Upper lobe of left lung (tissue), 6 donors: ENCODE data around the gene CD276. TPM values are rescaled to one million over a fixed set of nuclear protein-coding genes. Genes with fewer than 3 reads are reported as not detected.
A peak's percentile ranks its signal among the peaks of the same experiment; 100 is the strongest.

Experiments used
- ATAC-seq, 2 donors: fragments of 200-7000 bp; cut with Tn5 transposase; one replicate each; pipeline ENCODE4 v1.9.1; 2022; ENCODE audit warnings: mild to moderate bottlenecking in 2 of 2, moderate library complexity in 2 of 2; ENCODE audit not compliant: low FRiP score in 2 of 2
- DNase-seq, 2 donors: peaks; one replicate each; pipeline ENCODE4 v3.0.0-alpha.2; 2019 to 2020
- H3K27ac ChIP-seq, 4 donors: fragments of 200-600 bp; sonication (generic); one replicate each; pipeline ENCODE4 v1.5.1; 2016 to 2019
- H3K27me3 ChIP-seq, 4 donors: fragments of 200-600 bp; sonication (generic); one replicate each; pipeline ENCODE4 v1.5.1; 2017 to 2019
- H3K36me3 ChIP-seq, 4 donors: fragments of 200-600 bp; sonication (generic); one replicate each; pipeline ENCODE4 v1.5.1; 2016 to 2019
- H3K4me1 ChIP-seq, 4 donors: fragments of 200-600 bp; sonication (generic); one replicate each; pipeline ENCODE4 v1.5.1; 2018 to 2019
- H3K4me3 ChIP-seq, 4 donors: fragments of 200-600 bp; sonication (generic); one replicate each; pipeline ENCODE4 v1.5.1; 2017 to 2019; ENCODE audit warnings: mild to moderate bottlenecking in 2 of 4, moderate library complexity in 1 of 4
- H3K9me3 ChIP-seq, 4 donors: fragments of 200-600 bp; sonication (generic); one replicate each; pipeline ENCODE4 v1.5.1; 2018 to 2019
- CTCF ChIP-seq, 6 experiments: fragments of 450-650 bp in 4 of 6; fragments of 200-600 bp in 2 of 6; sonication (generic) in 2 of 6; IDR thresholded peaks; one replicate each; pipeline ENCODE4 v1.5.1; 2016 to 2019; ENCODE audit warnings: antibody characterized with exemption in 6 of 6
- EP300 ChIP-seq, 4 donors: sonication (generic); formaldehyde crosslinking; IDR thresholded peaks; one replicate each; pipeline ENCODE4 v1.5.1; 2017; ENCODE audit warnings: antibody characterized with exemption in 4 of 4, control low read depth in 2 of 4
- POLR2A ChIP-seq, 4 donors: fragments of 450-650 bp; IDR thresholded peaks; one replicate each; pipeline ENCODE4 v1.5.1; 2016 to 2017; ENCODE audit warnings: antibody characterized with exemption in 4 of 4, mild to moderate bottlenecking in 2 of 4
- POLR2AphosphoS5 ChIP-seq, 2 donors: sonication (generic); formaldehyde crosslinking; IDR thresholded peaks; one replicate each; pipeline ENCODE4 v1.5.1; 2017; ENCODE audit warnings: antibody characterized with exemption in 2 of 2
- WGBS, 2 donors: methylation state at CpG; one replicate each; pipeline ENCODE4 v1.1.5; 2017 to 2018; 5-methylcytosine and 5-hydroxymethylcytosine counted together
- total RNA-seq, 6 donors: library from RNA; depleted of rRNA in 4 of 6; stranded (reverse); fragments of >200 nt in 4 of 6; gene quantifications; one replicate each; pipeline versions ENCODE4 v1.1.0 to v1.2.1, GENCODE V29; 2016 to 2021
- donor health status: DM: no; HTN: no; CAD: no; lungs with moderate emphysema.
- donor health status: DM: no; HTN: yes; CAD: no; lungs with severe emphysema.

Gene CD276
- total RNA-seq, 6 donors from 2014 or later: 32.2 to 83.6 (median 65.8) TPM

DNA sequence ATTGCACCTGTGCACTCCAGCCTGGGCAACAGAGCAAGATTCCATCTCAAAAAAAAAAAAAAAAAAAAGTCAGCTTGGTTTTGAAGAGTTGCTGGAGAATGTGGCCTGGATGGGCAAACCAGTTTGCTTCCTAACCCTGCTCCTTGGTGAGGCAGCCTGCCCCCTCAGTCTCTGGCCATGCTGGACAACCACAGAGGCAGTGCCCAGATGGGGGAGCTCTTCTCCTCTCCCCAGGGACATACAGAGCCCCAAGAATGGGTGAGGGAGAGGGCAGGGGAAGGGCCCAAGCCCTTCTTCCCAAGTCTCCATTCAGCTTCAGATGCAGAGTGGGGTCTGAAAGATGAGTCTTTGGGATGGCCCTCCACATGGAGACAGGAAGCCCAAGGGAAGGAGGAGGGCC is 27.9 kb downstream of the CD276 start:
- Histone ChIP-seq H3K27ac (no peak overlapping the region), H3K4me1 (peaks cover 0 to 37% (median 22%) of the 10 kb centered on the region in 4 donors), H3K36me3 (peaks cover 0 to 35% (median 18%) of the 10 kb centered on the region in 4 donors), H3K9me3 (no peaks in the 10 kb centered on the region), H3K4me3 (no peak overlapping the region), H3K27me3 (no peaks in the 10 kb centered on the region)
- TF ChIP-seq POLR2AphosphoS5 (IDR thresholded peaks at IDR 0.05): no peak
- TF ChIP-seq POLR2A (IDR thresholded peaks at IDR 0.05): no peak
- no peak for TF ChIP-seq EP300 (IDR thresholded peaks at IDR 0.05)
- TF ChIP-seq CTCF (IDR thresholded peaks at IDR 0.05): no peak
- ATAC-seq (no peak), DNase-seq (no peak)

- H3K4me3 ChIP-seq: no peak overlapping the region
- DNase-seq (no peak), ATAC-seq (no peak)
- no peaks in the 10 kb centered on the region for H3K27me3 ChIP-seq
- no peaks in the 10 kb centered on the region for H3K9me3 ChIP-seq
- TF ChIP-seq CTCF (IDR thresholded peaks at IDR 0.05) (no peak), POLR2AphosphoS5 (IDR thresholded peaks at IDR 0.05) (no peak), EP300 (IDR thresholded peaks at IDR 0.05) (no peak), POLR2A (IDR thresholded peaks at IDR 0.05) (no peak)
- peaks cover 0 to 29% (median 18%) of the 10 kb centered on the region in 4 donors for H3K4me1 ChIP-seq
- WGBS, 2 donors: 83 to 98% methylated on average over 5 of the region's 5 CpGs
- H3K36me3 ChIP-seq: peaks cover 0 to 25% (median 15%) of the 10 kb centered on the region in 4 donors
- no peak overlapping the region for H3K27ac ChIP-seq
Measured at GRCh38 chr15:73714695-73715301, 30.6 kb downstream of the CD276 start.

GRCh38 chr15:73715417-73715816 is 31.2 kb downstream of the CD276 start:
- Histone ChIP-seq H3K27me3 (no peaks in the 10 kb centered on the region), H3K4me1 (peaks cover 0 to 27% (median 18%) of the 10 kb centered on the region in 4 donors), H3K27ac (no peak overlapping the region), H3K36me3 (peaks cover 0 to 20% (median 15%) of the 10 kb centered on the region in 4 donors), H3K9me3 (no peaks in the 10 kb centered on the region), H3K4me3 (no peak overlapping the region)
- DNase-seq (no peak), ATAC-seq (no peak)
- 96 to 99% methylated on average over 3 of the region's 3 CpGs for WGBS, 2 donors
- TF ChIP-seq POLR2AphosphoS5 (IDR thresholded peaks at IDR 0.05) (no peak), EP300 (IDR thresholded peaks at IDR 0.05) (no peak), CTCF (IDR thresholded peaks at IDR 0.05) (no peak), POLR2A (IDR thresholded peaks at IDR 0.05) (no peak)

GRCh38 chr15:73716417-73716816 is 32.2 kb downstream of the CD276 start:
- Histone ChIP-seq H3K36me3 (peaks cover 0 to 15% (median 15%) of the 10 kb centered on the region in 4 donors), H3K4me3 (no peak overlapping the region), H3K4me1 (peaks cover 0 to 17% (median 13%) of the 10 kb centered on the region in 4 donors), H3K27ac (no peak overlapping the region), H3K9me3 (no peaks in the 10 kb centered on the region), H3K27me3 (no peaks in the 10 kb centered on the region)
- ATAC-seq: peak in 1 of 2 donors; percentile 80
- 71 to 73% methylated on average over 5 to 6 of the region's 6 CpGs for WGBS, 2 donors
- TF ChIP-seq CTCF (IDR thresholded peaks at IDR 0.05) (no peak), POLR2A (IDR thresholded peaks at IDR 0.05) (no peak), EP300 (IDR thresholded peaks at IDR 0.05) (no peak), POLR2AphosphoS5 (IDR thresholded peaks at IDR 0.05) (no peak)
- peak in 1 of 2 donors; percentile 95 for DNase-seq

DNA sequence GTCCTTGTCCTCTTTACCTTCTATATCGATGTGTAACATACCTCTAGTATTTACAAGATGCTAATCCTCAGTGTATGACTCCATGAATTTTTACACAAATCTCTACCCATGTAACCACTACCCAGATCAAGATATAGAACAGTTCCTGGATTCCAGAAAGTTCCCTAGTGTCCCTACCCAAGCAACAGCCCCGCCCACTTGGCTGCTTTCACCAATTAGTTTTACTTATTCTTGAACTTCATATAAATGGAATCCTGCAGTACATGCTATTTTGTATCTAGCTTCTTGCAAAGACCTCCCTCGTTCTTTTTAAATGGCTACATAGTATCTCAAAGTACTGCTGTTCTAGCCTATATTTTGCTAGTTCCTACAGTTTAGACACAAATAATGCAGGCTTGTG is 33.0 kb downstream of the CD276 start:
- ATAC-seq: no peak
- no peak for DNase-seq
- no peaks in the 10 kb centered on the region for H3K9me3 ChIP-seq
- peaks cover 0 to 15% (median 15%) of the 10 kb centered on the region in 4 donors for H3K36me3 ChIP-seq
- H3K4me3 ChIP-seq: no peak overlapping the region
- peaks cover 0 to 13% (median 9%) of the 10 kb centered on the region in 4 donors for H3K4me1 ChIP-seq
- 69 to 76% methylated on average over 3 of the region's 3 CpGs for WGBS, 2 donors
- no peak for TF ChIP-seq CTCF (IDR thresholded peaks at IDR 0.05)
- TF ChIP-seq POLR2AphosphoS5 (IDR thresholded peaks at IDR 0.05): no peak
- no peak for TF ChIP-seq EP300 (IDR thresholded peaks at IDR 0.05)
- TF ChIP-seq POLR2A (IDR thresholded peaks at IDR 0.05): no peak
- no peaks in the 10 kb centered on the region for H3K27me3 ChIP-seq
- no peak overlapping the region for H3K27ac ChIP-seq
